SK-N-SH treated with all-trans-retinoic acid at 6 μM for 48 hours (cell line): ENCODE data around the gene FBLN2.

Source experiments
- CREB5 ChIP-seq: fragments of 250-450 bp; sonication (Bioruptor Pico); IDR thresholded peaks from 2 replicates; pipeline ENCODE4 v1.5.1; 2020; ENCODE audit warnings: low read depth, mild to moderate bottlenecking, moderate library complexity
- GLIS3 ChIP-seq: fragments of 250-450 bp; sonication (Bioruptor Pico); IDR thresholded peaks from 2 replicates; pipeline ENCODE4 v1.5.0; 2020; ENCODE audit warnings: mild to moderate bottlenecking, moderate library complexity
- TCF4 ChIP-seq: fragments of 250-450 bp; sonication (Bioruptor Pico); IDR thresholded peaks from 2 replicates; pipeline ENCODE4 v1.8.0; 2021; ENCODE audit warnings: mild to moderate bottlenecking, moderate library complexity, borderline replicate concordance

GRCh38 chr3:13568515-13569028 is 19.6 kb downstream of the FBLN2 start:
- TF ChIP-seq TCF4 (no peak), GLIS3 (CRISPR knock-in tag) (no peak), CREB5 (no peak)
